Measurements from ENCODE around the gene APBA3. TPM values are rescaled to one million over a fixed set of nuclear protein-coding genes. Genes with fewer than 3 reads are reported as not detected.
A peak's percentile ranks its signal among the peaks of the same experiment; 100 is the strongest.

APBA3 gene
- total and polyA plus RNA-seq, 9 of the 15 experiments (the other 6 are each of a cell fraction or from before 2014, with no cell fraction given) = 0.10 to 29.5 (median 11.5) TPM

DNA sequence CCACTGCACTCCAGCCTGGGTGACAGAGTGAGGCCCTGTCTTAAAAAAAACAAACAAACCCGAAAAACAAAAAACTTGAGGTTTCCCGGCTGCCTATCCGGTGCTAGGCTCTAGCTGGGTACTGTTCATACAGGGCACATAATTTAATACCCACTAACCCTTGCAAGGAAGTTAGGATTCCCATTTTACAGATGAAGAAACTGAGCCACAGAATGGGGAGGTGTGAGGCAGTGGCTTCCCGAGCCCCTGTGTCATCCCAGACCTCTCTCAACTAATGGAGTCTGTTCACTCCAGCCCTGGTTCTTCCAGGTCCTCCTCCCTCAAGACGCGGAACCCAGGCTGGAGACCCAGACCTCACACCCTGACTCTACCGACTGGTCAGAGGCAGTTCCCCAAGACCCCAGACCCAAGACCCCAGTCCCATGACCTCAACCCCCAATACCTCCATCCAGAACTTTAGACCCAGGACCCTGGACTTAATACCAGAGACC lies 576 bp downstream of the APBA3 start (continued):
- TF ChIP-seq FOXP1 (CRISPR knock-in tag; IDR thresholded peaks at IDR 0.05) (no peak), BCOR (IDR thresholded peaks at IDR 0.05) (peak; percentile 95), PYGO2 (tag; IDR thresholded peaks at IDR 0.05) (no peak), RCOR1 (IDR thresholded peaks at IDR 0.05; ENCODE audit: borderline replicate concordance in 1 of 2, low read depth in 2 of 2, low read length in 2 of 2) (peak in 1 of 2 experiments; percentile 80; a peak in 2 of 4 replicates), DEAF1 (CRISPR knock-in tag; IDR thresholded peaks at IDR 0.05) (no peak), TEAD1 (CRISPR knock-in tag; IDR thresholded peaks at IDR 0.05) (0 out of 4 replicates have a peak, but pooled peaks of 1 of the 2 experiments have one; percentile 14), TARDBP (IDR thresholded peaks at IDR 0.05) (no peak), SMARCA5 (IDR thresholded peaks at IDR 0.05) (peak; percentile 64; the same call in 1 of the 2 replicates), KDM1A (IDR thresholded peaks at IDR 0.05) (peak; percentile 82 to 89), RBM25 (IDR thresholded peaks at IDR 0.05; ENCODE audit: low read depth, low read length, severe bottlenecking) (peak; percentile 79), U2AF2 (optimal IDR thresholded peaks at IDR 0.05; ENCODE audit: low read depth, low read length) (no peak), PHF8 (IDR thresholded peaks at IDR 0.05; ENCODE audit: borderline replicate concordance, low read length) (no peak)
- TF ChIP-seq, protein P1, sequence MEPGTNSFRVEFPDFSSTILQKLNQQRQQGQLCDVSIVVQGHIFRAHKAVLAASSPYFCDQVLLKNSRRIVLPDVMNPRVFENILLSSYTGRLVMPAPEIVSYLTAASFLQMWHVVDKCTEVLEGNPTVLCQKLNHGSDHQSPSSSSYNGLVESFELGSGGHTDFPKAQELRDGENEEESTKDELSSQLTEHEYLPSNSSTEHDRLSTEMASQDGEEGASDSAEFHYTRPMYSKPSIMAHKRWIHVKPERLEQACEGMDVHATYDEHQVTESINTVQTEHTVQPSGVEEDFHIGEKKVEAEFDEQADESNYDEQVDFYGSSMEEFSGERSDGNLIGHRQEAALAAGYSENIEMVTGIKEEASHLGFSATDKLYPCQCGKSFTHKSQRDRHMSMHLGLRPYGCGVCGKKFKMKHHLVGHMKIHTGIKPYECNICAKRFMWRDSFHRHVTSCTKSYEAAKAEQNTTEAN (CRISPR knock-in tag; IDR thresholded peaks at IDR 0.05) = no peak
- TF ChIP-seq, protein P2, sequence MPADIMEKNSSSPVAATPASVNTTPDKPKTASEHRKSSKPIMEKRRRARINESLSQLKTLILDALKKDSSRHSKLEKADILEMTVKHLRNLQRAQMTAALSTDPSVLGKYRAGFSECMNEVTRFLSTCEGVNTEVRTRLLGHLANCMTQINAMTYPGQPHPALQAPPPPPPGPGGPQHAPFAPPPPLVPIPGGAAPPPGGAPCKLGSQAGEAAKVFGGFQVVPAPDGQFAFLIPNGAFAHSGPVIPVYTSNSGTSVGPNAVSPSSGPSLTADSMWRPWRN (IDR thresholded peaks at IDR 0.05; ENCODE audit: low read depth) = no peak
